HG02840 (cell line): ENCODE measurements around the gene RNF182.
"Not testable (repeated sequence)": the region's sequence is repeated elsewhere in the genome, so short reads cannot be mapped to it uniquely, and the experiment has no call there.

Source experiments
- ATAC-seq: cut with Tn5 transposase; IDR thresholded peaks from one replicate; pipeline ENCODE4 v1.9.1; 2021; ENCODE audit warnings: mild to moderate bottlenecking, moderate library complexity, moderate number of reproducible peaks; ENCODE audit not compliant: unreplicated experiment, low FRiP score

RNF182 gene

DNA sequence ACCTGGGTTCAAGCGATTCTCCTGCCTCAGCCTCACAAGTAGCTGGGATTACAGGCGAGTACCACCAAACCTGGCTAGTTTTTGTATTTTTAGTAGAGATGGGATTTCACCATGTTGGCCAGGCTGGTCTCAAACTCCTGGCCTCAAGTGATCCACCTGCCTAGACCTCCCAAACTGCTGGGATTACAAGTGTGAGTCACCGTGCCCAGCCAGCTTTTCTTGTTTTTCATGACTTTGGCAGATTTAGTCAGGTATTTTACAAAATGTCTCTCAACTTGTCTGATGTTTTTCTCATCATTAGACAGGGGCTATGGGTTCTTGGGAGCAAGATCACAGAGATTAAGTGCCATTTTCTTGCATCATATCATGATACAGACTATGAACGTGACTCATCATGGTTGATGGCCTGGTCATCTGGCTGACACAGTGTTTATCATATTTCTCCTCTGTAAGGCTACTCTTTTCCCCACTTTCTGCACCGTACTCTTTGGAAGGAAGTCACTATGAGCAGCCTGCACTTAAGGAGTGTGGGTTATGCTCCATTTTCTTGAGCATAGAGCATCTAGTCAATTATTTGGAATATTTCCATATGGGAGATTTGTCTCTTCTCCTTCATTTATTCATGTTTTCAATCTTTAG, 67.8 kb downstream of the RNF182 start:
- no peak for ATAC-seq

DNA sequence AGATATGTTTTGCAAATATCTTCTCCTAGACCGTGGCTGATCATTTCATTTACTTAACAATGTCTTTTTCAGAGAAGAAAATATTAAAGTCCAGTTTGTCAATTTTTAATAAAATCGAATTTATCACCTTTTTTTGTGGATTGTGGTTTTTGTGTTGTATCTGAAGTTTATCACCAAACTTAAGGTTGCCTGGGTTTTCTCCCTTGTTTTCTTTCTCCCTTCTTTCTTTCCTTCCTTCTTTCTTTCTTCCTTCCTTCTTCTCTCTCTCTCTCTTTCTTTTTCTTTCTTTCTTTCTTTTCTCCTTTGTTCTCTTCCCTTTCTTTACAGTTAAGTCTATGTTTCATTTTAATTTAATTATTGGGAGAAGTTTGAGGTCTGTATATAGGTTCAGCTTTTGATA, 68.7 kb downstream of the RNF182 start:
- no peak for ATAC-seq

DNA sequence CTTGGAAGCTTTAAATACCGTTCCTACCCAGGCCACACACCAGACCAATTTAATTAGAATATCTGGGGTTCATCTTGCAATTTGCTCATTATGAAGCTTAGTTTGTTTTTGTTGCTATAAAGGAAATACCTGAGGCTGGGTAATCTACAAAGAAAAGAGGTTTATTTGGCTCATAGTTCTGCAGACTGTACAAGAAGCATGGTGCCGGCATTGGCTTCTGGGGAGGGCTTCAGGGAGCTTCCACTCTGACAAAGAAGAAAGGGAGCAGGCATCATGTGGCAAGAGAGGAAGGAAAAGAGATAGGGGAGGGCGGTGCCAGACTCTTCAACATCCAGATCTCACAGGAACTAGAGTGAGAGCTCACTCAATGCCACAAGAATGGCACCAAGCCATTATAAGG, 73.6 kb downstream of the RNF182 start:
- no peak for ATAC-seq

DNA sequence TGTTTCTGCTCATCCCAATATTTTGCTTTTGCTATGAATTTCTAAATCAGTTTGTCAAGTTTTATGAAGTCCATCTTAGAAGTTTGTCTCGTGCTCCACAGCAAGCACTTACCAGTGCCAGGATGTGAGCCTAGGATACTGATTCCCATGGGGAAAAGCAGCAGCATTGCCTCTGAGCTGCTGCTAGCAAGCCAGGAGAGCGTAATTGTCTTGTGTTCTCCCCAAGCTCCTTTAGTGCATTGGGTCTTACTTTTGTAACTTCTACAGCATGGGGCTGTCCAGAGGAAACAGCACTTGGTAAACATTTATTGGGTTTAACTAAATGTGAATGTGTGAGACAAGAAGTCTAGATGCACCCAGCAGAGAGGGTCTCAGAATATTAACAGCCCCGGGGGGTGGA, 76.1 kb downstream of the RNF182 start:
- no peak for ATAC-seq

DNA sequence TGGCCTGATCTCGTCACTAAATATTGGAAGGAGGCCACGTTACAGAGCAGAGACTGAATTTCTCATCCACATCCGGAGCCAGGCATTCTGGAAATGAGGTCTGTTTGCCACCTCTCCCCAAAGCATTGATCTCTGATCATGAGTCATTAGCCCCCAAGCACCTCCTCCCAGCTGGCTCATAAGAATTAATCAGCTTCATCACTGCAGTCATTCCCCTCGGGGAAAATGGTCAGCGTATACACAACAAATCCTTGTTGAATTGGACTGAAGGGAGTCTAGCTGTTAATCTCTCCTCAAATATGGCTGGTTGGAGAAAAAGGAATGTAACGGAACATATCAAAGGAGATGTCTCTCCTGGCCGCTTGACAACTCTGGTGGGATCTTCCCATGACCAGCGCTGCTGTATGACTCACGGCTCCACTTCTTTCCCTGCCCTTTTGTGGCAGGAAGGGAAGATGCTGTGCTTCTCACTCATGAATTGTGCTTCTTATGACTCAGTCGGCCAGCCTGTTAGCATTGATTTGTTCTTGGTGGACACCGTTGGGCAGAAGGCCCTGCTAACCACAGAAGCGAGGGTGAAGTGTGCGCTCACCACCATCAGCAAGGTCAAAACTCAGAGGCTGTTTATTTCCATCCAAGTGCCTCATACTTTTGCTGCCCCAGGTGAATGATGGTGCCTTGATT, 76.7 kb downstream of the RNF182 start:
- ATAC-seq: no peak

DNA sequence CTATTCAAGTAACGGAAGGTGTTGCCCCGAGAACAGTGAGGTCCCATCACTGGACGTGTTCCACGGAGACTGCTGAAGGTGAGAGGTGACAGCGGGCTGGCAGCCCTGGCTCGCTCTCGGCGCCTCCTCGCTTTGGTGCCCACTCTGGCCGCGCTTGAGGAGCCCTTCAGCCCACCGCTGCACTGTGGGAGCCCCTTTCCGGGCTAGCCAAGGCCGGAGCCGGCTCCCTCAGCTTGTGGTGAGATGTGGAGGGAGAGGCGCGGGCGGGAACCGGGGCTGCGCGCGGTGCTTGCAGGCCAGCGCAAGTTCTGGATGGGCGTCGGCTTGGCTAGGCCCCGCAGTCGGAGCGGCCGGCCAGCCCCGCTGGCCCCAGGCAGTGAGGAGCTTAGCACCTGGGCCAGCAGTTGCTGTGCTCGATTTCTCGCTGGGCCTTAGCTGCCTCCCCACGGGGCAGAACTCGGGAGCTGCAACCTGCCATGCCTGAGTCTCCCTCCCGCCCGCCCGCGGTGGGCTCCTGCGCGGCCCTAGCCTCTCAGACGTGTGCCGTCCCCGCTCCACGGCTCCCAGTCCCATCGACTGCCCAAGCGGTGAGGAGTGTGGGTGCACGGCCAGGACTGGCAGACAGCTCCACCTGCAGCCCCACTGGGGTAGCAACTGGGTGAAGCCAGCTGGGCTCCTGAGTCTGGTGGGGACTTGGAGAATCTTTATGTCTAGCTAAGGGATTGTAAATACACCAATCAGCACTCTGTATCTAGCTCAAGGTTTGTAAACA, 77.6 kb downstream of the RNF182 start:
- no peak for ATAC-seq

DNA sequence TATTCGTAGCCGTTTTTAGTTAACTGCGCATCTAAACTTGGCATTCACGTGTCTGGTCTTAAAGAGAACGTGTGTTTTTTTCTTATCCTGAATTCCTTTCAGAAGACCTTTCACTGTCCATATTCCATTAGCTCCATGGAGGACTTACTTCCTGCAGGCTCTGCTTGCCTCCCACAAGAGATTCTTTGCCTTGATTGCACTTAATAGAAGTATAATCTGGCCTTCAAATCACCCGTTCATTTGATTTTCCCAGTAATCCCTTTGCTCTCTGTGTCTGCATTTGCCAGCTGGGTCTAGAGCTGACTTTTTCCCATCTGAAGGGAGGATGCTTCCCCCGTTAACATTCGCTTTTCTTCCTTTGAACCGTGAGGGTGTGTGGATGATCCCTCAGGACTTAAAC, 79.5 kb downstream of the RNF182 start:
- ATAC-seq: no peak

DNA sequence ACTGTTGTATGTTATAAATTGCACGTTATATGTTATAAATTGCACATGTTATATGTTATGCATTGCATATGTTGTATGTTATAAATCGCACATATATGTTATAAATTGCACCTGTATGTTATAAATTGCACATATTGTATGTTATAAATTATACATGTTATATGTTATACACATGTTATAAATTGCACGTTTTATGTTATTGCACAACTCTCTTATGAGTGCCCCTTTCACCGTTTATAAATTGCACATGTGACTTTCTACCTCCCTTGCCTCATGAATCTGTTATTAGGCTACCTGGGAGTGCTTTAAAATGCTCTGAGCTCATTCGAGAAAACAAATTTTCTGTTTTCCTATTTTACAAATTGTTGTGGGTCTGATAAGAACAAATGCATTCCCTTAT, 84.1 kb downstream of the RNF182 start:
- no peak for ATAC-seq

DNA sequence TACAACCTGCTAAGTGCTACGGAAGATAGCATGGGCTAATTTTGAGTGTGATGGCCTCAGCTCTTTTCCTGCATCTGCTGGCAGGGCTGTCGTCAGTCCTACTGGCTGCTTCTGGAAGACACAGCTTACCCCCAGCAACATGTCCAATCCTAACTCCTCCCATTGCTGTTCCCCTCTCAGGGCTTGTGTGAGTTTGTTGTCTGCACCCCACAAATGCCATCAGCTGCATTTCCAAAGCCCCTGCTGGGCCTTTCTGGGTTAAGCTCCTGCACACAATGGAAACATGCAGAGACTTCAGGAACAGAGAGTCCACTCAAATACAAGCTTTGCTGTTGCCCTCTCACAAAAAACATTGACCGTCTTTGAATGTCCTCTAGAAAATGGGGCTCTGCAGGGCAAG, 84.7 kb downstream of the RNF182 start:
- ATAC-seq: no peak

DNA sequence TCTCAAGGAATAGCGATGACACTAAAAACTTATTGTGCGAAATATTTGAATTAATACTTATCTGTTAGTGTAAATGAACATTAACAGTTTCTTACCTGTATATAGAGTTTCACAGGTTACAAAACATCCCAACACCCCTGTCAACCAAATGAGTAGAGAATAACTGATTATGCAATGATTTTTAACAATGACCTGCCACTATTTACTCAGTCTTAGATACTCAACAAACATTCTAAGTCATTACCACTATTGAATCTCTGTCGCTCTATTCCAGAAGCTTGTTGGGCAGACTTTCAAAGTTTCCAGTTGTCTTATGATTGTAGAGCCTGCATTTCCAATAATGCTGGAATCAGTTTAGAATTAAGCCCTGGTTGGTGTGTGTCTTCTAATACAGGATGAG, 85.5 kb downstream of the RNF182 start:
- no peak for ATAC-seq

DNA sequence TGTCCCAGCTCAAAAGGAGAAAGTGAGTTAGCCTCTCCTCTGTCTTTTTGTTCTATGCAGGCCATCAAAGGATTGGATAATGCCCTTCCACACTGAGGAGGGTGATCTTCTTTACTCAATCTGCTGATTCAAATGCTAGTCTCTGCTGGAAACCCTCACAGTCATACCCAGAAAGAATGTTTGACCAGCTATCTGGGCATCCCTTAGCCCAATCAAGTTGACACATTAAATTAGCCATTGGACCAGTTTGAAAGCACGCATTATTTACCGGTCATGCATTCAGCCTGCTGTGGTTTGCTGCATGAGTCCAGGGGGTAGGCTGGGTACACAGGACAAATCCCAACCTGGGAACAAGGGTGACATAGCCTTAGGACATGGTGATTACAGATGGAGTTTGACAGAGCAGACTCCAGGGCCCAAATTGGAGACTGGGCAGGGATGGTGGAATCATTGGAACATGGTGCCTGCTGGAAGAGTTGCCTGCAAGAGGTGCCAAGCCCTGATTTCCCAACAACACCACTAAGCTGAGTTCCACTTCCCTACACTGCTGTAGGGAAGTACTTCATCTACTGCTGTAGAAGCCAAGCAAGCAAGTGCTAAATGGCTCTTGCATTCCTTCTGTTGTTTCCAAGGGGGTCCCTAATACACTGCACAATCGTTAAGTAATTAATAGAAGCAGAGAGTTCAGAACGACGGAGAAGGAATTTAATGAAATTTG, 87.7 kb downstream of the RNF182 start:
- ATAC-seq: no peak

DNA sequence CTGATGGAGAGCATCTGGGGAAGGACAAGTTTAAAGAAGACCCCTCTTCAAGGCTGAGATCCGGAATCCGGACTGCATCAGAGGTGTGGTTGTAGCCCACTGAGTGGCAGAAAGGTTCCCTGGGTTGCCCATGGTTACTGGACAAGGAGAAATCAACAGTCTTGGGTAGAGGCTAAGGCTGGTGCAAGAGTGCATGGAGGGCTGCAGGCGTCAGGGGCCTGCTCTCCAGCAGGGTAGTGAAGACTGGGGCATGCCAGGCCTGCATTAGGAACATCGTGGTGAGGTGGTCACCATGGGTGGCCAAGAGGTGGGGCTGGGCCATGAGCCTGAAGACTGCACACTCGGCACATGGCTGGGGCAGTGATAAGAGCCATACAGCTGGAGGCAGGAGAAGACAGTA, 91.2 kb downstream of the RNF182 start:
- ATAC-seq: no peak

DNA sequence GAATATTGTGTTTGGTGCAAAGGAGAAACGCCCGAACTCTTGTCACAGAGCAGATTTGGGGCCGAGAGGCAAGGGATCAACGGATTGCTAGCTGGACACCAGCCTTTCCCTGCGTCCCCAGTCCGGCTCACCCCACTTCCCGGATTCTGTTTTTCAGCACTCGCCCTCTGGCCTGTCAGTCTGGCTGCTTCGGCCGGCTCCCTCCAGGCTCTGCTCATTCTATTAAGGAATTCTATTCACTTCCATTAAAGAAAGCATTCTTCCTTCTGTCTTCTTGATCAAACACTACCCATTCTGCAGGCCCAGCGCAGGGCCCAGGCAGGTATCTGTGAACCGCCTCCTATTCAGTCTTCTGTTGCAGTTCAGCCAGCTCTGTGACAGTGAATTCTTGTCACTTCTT, 91.7 kb downstream of the RNF182 start:
- ATAC-seq: no peak

DNA sequence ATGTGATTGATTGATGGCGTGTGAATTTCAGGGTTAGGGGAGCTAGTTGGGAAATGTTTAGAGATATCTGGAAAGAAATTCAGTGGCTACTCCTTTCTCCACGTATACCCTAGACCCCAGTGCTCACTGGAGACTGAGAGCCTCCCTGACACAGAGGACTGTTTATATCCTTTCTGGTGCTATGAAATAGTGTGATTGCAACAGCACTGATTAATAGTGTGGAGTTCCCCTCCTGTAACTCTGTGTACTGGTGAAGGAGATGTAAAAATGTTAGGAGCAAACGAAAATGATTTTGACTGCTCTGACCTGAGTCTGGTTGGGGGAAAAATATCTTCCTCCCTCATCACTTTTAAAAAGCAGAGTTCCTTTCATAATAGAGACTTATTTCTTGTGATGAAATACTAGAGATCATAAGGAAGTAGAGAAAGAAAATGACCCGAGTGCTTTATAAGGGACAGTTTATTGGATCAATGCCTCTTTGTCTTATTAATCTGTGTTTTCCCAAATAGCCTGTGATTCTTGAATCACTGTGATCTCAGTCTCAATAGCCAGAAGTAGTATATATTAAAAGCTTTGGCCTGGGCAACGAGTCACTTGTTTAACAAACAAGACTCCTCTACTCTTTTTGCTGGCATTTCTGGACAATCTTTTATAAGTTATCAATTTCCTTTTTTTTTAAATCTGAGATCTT, 92.3 kb downstream of the RNF182 start:
- ATAC-seq: no peak

DNA sequence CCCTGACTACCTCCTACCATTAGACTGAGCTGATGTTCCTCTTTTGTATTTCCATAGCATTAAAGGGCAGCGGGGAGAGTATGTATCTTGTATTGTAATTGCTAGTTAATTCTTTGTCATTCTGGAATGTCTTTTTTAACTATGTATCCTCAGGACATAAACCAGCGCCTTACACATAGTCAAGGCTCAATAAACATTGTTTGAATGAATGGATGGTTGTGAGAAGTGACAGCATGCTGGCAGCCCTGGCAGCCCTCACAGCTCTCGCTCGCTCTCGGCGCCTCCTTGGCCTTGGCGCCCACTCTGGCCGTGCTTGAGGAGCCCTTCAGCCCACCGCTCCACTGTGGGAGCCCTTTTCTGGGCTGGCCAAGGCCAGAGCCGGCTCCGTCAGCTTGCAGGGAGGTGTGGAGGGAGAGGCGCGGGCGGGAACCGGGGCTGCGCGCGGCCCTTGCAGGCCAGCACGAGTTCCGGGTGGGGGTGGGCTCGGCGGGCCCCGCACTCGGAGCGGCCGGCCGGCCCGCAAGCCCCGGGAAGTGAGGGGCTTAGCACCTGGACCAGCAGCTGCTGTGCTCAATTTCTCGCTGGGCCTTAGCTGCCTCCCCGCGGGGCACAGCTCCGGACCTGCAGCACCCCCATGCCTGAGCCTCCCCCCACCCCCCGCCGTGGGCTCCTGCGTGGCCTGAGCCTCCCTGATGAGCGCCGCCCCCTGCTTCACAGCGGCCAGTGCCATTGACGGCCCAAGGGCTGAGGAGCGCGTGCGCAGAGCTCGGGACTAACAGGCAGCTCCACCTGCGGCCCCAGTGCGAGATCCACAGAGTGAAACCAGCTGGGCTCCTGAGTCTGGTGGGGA, 93.1 kb downstream of the RNF182 start:
- ATAC-seq: no peak

DNA sequence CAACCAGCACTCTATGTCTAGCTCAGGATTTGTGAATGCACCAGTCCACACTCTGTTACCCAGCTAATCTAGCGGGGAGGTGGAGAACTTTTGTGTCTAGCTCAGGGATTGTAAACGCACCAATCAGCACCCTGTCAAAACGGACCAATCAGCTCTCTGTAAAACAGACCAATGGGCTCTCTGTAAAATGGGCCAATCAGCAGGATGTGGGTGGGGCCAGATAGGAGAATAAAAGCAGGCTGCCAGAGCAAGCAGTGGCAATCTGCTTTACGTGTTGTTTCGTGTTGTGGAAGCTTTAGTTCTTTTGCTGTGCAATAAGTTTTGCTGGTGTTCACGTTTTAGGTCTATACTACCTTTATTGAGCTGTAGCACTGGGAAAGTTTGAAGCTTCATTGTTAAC, 93.8 kb downstream of the RNF182 start:
- ATAC-seq: not testable (repeated sequence)

DNA sequence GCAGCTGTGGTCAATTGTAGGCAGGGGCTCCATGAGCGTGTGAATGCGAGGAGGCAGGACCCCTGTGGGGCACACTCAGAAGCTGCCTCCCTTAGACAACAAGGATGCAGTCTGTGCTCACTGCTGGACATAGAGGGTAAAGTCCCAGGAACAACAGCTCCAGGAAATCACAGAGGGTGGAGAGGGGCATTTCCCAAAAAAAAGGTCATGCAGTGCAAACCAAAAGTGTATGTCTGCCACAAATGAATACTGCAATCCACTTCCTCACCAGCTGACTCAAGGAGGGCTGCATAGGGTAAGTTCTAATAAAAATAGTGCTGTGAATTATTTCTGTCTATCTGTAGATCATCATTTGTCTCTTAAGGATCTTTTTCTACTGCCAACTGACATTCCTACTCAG, 95.8 kb downstream of the RNF182 start:
- no peak for ATAC-seq

DNA sequence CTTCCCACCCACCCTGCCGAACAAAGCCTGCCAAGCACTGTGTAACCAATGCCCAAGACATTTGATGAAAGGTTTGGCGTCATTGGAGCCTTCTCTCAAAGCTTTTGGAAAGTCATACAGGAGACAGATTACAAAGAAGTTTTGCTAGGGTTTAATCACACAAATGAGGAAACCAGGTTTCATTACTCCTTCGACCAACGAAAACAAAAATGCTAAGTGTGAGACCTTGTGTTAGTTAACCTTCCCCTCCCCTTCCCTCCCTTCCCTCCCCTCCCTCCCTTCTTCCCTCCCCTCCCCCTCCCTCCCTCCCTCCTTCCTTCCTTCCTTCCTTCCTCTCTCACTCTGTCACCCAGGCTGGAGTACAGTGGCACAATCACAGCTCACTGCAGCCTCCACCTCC, 96.7 kb downstream of the RNF182 start:
- ATAC-seq: no peak

DNA sequence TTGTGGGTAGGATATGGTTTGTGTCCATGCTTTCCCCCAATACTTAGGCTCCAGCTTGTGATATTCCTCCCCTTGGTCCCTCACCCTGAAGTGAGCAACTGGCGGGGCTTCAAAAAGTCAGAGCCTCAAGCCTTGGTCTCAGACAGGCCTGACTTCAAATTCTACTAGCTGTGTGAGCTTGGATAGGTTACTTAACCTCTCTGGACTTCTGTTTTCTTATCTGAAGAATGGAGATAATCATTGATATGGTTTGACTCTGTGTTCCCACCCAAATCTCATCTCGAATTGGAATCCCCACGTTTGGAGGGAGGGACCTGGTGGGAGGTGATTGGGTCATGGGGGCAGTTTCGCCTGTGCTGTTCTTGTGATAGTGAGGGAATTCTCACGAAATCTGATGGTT, 97.9 kb downstream of the RNF182 start:
- ATAC-seq: no peak

DNA sequence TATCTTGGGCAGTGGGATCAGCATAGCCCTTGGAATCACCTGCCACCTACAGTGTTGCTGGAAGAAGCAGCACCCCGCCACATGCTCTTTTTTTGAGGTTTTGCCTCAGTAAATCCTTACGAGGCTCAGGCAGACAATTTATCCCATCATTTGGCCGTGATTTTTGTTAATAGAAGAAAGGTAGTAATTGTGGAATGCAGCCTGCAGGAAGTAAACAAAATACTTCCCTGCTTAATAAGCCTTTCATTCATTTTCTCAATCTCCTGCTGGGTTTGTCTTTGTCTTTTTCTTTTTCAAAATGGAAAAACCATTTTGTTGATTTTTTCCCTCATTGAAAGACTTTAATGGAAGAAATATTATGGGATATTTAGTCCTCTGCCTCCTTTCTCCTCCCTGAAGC, 99.1 kb downstream of the RNF182 start:
- ATAC-seq: no peak
